Activated naive CD4-positive, alpha-beta T cell treated with anti-CD3 and anti-CD28 coated beads, Interleukin-2, amount 50 U/mL, for 72 hours (primary cell): Measurements from ENCODE around the gene LRRC46. TPM values are rescaled to one million over a fixed set of nuclear protein-coding genes. Genes with fewer than 3 reads are reported as not detected.

Experiments
- ATAC-seq, 2 donors: fragments of 150-1000 bp; cut with Tn5 transposase; 2 replicates each; pipeline ENCODE4 v1.10.0; 2021; ENCODE audit warnings: mild to moderate bottlenecking in 2 of 2, moderate library complexity in 2 of 2
- DNase-seq, 2 donors: peaks; one replicate each; pipeline ENCODE4 v3.0.0; 2021 to 2022; ENCODE audit warnings: low spot score in 2 of 2
- H3K27ac Mint-ChIP-seq, 2 donors: one replicate each; pipeline ENCODE4 v1.8.0; 2022; ENCODE audit warnings: mild to moderate bottlenecking in 2 of 2, mixed read lengths in 2 of 2
- H3K36me3 Mint-ChIP-seq, 2 donors: one replicate each; pipeline ENCODE4 v1.8.0; 2022; ENCODE audit warnings: mixed read lengths in 2 of 2
- H3K9me3 Mint-ChIP-seq, 2 donors: one replicate each; pipeline ENCODE4 v1.8.0; 2022; ENCODE audit warnings: mixed read lengths in 2 of 2
- total RNA-seq, 2 donors: library from RNA; stranded (reverse); gene quantifications; one replicate each; pipeline ENCODE4 v1.2.3, GENCODE V29; 2022

Gene LRRC46
- total RNA-seq, 2 donors from 2014 or later: 0.46 to 0.60 TPM

DNA sequence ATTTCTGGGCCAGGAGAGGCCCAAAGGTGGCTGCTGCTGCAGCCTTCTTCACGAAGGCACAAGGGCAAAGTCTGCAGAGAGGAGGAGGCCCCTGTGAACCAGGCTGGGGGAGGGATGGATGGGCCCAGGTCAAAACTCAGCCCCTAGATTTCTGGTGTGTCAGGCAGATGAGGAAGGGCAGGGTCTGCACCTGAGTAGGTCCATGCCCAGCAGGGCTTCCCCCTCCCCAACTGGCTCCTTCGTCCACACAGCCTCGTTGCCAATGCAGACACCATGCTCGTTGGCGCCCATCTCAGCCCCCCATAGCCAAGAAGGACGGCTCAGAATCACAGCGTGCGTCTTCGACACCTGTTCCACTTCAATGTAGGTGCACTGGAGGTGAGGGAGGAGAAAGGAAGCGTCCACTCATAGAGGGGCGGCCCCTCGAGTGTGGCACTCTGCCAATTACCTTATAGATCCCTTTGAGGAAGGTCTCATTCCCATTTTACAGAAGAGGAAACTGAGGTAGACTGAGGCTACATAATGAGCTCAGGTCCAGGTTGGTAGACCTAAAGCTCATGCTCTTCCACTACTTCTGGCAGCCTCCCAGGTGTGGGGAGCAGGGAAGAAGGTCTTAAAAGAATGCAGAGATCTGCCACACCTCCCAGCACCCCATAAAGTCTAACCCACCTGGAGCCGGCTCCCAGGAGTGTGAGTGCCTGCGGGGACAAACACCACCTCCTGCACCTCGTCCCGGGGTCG lies 8.7 kb downstream of the LRRC46 start:
- ATAC-seq (no peak), DNase-seq (no peak)
- Mint-ChIP-seq H3K27ac (peak overlapping the region; percentile 77 to 90), H3K9me3 (no peaks in the 10 kb centered on the region), H3K36me3 (peaks cover 6 to 8% of the 10 kb centered on the region in 2 donors)

DNA sequence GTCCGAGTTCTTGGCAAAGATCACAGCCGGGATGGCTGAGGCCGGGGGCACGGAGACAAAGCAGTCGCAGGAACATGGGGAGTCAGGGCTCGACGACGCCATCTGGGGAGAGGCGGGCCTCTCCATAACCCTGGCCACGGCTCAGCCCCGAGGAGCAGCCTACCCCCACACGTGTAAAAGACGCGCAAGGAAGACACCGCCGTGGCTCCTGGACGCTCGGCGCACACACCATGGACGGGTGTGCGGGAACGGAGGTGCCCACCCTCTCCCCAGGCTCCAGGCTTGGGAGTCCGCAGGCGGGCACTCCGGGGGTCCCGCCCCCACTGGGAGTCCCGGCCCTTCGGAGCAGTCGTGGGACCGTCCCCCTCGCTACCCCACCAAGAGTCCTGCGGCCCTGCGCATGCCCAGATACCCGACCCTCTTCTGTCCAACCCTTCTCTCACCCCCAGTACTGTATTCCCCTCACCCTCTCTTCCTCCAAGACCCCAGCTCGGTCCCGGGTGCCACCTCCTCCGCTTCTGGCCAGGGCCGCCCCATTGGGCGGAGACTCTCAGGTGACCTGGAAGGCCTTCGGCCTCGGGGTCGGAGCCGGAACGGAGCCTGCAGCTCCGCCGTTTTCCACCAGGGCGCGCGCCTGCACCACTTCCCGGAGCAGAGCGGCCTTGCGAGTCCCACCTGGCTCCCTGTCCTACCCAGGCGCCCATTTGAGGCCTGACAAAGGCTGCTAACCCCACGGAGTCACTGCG lies 9.4 kb downstream of the LRRC46 start, which contains the start of gene SCRN2:
Gene SCRN2, minus strand, starts transcription at position 532 of the 746 bp plus-strand sequence. Its CDS starts 430 bp downstream, at position 102.
- peak; percentile 90 to 93 for ATAC-seq
- DNase-seq: peak; percentile 95 to 98
- H3K36me3 Mint-ChIP-seq: peaks cover 6 to 8% of the 10 kb centered on the region in 2 donors
- peak within 1 kb of the TSS; percentile 90 to 95 for H3K27ac Mint-ChIP-seq
- no peaks in the 10 kb centered on the region for H3K9me3 Mint-ChIP-seq

DNA sequence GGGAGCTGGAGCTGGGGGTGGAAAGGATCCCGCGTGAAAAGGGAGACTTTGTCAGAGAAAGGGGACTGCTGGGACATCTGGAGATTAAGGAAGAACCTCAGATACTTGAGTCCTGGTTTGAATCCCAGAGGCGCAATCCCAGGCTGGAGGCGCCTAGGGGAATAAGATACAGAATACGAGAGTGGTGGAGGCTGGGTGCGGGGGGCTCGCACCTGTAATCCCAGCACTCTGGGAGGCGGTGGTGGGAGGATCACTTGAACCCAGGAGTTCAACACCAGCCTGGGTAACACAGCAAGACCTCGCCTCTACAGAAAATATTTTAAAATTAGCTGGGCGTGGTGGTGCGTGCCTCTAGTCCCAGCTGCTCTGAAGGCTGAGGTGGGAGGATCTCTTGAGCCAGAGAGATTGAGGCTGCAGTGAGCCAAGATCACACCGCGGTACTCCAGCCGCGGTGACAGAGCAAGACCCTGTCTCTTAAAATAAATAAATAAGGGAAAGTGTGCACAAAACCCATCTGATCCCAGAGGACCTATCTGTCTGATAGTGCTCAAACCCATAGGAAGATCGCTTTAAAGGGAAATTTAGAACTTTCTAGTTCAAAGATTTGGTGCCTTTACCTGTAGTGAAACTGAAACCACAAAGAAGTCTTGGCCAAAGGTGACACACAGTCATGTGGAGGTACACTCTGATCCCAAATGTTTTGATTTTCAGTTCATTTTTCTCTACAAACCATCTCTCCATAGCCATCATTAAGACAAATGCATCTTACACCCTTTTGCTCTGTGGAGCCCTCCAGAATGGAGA lies 10.2 kb downstream of the LRRC46 start:
- Mint-ChIP-seq H3K9me3 (no peaks in the 10 kb centered on the region), H3K27ac (peak overlapping the region; percentile 90 to 95), H3K36me3 (peaks cover 6 to 8% of the 10 kb centered on the region in 2 donors)
- ATAC-seq (no peak), DNase-seq (no peak)

DNA sequence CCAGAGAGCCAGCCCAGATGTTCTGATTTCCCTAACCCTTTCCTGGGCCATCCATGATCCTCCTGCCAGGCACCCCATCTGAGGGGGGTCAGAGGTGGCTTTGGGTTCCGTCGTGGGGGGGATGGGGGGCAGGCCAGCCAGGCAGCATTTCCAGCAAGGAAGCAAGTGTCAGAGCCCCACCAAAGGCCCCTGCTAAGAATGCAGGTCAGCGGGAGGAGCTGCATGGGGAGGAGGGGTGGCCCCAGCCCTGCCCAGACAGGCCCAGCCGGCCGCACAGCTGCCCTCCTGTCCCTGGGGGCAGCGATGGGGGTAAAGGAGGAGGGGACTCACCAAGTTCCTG lies 11.9 kb downstream of the LRRC46 start:
- Mint-ChIP-seq H3K36me3 (peaks cover 6 to 8% of the 10 kb centered on the region in 2 donors), H3K27ac (no peak overlapping the region), H3K9me3 (no peaks in the 10 kb centered on the region)
- no peak for ATAC-seq
- DNase-seq: no peak

DNA sequence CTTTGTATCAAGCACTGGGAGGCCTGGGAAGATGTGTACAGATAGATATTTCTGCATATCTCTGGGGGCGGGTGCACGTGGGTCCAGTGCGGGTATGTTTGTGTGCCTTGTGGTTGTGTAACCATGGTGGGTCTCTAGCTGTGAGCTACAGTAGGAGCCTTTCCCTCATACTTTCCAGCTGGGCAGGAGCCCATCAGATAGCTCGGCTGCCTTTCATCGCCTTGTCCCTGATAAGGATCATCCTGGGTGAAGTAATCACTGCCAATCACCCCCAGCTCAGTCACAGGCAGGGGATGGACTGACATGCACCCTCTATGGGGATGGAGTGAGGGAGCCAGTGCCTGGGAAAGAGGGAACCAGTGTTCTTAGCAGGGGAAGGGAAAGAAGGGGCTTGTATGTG lies 12.8 kb downstream of the LRRC46 start:
- ATAC-seq (no peak), DNase-seq (no peak)
- H3K9me3 Mint-ChIP-seq: no peaks in the 10 kb centered on the region
- peaks cover 6 to 8% of the 10 kb centered on the region in 2 donors for H3K36me3 Mint-ChIP-seq
- no peak overlapping the region for H3K27ac Mint-ChIP-seq

DNA sequence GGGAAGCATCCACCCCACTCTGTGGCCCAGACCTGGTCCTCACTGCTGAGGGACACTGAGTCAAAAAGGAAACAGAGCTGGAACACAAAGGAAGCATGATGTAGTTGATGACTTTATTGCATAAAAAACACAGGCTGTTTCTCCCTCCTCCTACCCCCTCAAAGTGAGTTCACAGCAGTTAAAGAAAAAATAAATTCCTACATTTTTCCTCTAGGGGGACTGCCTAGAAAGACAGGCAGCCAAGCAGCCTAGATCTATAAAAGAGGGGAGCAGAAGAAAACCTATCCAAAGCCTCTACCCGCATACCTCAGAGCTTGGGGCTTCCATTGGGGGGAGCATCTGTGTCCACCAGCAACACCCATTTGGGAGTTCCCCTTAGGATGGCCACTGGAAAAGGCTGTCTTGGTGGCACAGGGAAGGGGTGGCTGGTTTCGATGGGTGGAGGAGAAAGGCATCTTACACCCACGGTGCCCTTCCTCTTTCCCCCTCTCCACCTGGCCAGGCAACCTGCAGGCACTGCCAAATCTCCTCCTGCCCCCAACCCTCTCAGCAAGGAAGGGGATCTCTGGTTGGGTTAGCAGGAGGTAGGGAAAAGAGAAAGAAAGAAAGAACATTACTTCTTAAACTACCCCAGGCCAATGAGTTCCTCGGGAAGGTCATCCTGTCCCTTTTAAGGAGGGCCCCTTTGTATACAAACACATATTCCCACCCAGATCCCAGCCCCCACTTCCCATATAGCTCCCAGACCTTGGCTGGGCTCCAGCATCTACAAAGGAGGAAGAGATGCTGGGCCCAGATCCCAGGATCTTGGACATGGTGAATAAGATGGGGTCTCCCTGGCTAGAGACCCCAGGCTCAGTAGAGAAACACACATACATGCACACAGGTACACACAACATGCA lies 13.6 kb downstream of the LRRC46 start:
- Mint-ChIP-seq H3K27ac (no peak overlapping the region), H3K9me3 (no peaks in the 10 kb centered on the region), H3K36me3 (peaks cover 6% of the 10 kb centered on the region in 2 donors)
- ATAC-seq (no peak), DNase-seq (no peak)

DNA sequence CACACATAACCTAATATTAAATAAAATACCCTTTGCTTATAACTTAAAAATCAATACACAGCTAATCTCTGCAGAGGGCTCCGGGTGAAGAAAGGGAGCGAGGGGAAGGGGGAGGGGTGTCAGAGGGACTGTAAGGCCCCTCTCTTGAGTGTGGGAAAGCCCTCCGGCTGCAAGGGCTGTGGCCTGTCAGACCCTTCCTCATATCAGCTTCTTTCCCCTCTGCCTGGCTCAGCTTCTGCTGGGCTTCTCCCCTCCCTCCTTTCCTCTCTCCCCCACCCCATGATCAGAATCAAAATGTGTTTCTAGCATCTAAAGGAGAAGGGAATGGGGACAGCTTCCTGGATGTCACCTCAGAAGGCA lies 14.2 kb downstream of the LRRC46 start:
- H3K27ac Mint-ChIP-seq: no peak overlapping the region
- no peak for ATAC-seq
- no peak for DNase-seq
- no peaks in the 10 kb centered on the region for H3K9me3 Mint-ChIP-seq
- peaks cover 0 to 6% of the 10 kb centered on the region in 2 donors for H3K36me3 Mint-ChIP-seq

DNA sequence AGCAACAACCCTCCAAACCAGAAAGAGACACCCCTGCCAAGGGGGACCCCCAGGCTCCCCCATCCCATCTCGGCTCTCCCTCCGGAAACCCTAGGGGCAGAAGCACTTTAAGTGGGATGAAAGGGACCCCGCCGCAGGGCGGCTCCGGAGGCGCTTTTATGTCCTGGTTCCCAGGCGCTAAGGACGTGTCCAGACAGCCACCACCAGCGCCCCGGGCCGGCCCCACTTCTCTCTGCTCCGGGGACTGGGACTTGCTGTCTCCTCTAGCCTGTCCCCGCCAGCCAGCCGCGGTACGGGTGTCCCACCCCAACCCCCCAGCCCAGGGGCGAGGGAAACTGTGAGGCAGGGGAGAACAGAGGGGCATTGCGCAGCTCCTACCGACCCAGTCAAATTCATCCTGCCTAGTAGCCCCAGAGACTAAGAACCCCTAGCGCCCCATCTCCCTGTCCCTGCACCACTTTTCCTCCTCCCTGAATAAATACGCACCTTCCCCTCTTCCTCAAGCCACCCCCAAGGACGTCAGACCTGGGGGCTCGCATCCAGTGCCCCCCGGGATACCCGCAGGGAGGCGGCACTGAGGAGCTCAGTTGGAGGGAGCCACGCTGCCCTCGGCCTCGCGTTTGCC lies 15.4 kb downstream of the LRRC46 start:
- ATAC-seq: peak in 1 of 2 donors; percentile 4
- Mint-ChIP-seq H3K27ac (no peak overlapping the region), H3K36me3 (no peaks in the 10 kb centered on the region), H3K9me3 (no peaks in the 10 kb centered on the region)
- DNase-seq: no peak

DNA sequence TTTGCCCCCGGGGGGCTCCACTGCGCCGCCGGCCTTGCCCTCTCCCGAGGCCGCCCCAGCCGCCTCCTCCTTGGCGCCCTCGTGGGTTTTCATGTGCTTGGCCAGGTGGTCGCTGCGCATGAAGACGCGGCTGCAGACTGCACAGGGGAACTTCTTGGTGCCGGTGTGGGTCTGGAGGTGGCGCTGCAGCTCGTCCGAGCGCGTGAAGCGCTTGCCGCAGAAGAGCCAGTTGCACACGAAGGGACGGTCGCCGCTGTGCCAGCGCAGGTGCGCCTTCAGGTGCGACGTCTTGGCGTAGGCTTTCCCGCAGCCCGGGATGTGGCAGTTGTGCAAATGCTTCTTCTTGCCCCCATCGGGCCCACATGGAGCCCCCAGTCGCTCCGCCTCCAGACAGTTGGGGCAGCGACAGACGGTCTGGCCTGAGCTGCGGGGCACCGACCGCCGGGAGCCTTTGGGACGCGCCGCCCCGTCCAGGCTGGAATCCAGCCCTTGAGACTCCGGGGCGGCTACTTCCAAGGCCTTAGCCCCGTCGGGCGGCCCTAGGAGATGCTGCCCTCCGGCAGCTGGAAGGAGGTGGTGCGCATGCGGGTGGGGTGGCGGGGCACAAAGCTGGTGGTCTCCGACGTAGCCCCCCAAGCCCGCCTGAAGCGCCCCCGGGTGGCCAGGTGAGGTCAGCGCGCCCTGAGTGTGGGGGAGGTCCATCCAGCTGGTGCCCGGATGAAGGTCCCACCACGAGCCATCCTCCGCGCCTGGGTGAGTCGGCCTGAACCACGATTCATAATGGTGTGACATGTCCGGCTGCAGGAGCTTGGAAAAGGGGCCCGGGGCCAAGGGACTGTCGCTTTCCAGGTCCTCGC lies 16.1 kb downstream of the LRRC46 start:
- DNase-seq (peak in 1 of 2 donors; percentile 35), ATAC-seq (peak in 1 of 2 donors; percentile 58)
- Mint-ChIP-seq H3K9me3 (no peaks in the 10 kb centered on the region), H3K36me3 (peaks cover 0 to 4% of the 10 kb centered on the region in 2 donors), H3K27ac (no peak overlapping the region)

DNA sequence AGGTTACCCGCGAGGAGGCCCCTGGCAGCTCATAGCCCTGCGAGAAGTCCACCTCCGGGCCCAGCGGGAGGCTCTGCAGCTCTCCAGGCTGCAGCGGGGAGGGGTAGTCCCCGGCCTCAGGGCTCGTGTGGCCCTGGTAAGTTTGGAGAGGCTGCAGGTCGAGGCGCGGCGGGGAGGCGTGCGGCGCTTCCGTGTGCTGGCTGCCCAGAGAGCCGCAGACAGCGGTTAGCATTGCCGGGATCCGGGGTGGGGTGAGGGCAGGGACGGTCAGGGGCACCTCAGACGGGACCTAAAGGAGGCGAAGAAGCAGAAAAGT lies 16.7 kb downstream of the LRRC46 start:
- DNase-seq: no peak
- H3K27ac Mint-ChIP-seq: no peak overlapping the region

DNA sequence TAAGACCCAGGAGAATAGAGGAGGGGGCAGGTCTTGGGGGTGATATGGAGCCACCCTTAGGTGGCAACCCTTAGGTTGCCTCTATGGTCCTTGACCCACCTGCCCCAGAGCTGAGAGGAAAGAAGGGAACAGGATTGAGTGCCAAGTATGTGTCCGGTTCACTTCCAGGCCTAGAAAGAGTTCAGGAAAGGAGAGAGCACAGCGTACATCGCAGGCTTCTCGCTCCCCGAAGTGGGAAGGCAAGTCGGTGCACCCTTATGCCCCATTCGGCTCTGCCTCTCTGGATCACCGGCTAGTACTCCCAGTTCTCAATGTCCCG lies 18.9 kb downstream of the LRRC46 start:
- Mint-ChIP-seq H3K9me3 (no peaks in the 10 kb centered on the region), H3K27ac (no peak overlapping the region), H3K36me3 (peaks cover 0 to 5% of the 10 kb centered on the region in 2 donors)
- ATAC-seq (no peak), DNase-seq (no peak)

More for the DNA sequence above, 16.7 kb downstream of the LRRC46 start:
- ATAC-seq: no peak
- Mint-ChIP-seq H3K36me3 (peaks cover 0 to 5% of the 10 kb centered on the region in 2 donors), H3K9me3 (no peaks in the 10 kb centered on the region)

DNA sequence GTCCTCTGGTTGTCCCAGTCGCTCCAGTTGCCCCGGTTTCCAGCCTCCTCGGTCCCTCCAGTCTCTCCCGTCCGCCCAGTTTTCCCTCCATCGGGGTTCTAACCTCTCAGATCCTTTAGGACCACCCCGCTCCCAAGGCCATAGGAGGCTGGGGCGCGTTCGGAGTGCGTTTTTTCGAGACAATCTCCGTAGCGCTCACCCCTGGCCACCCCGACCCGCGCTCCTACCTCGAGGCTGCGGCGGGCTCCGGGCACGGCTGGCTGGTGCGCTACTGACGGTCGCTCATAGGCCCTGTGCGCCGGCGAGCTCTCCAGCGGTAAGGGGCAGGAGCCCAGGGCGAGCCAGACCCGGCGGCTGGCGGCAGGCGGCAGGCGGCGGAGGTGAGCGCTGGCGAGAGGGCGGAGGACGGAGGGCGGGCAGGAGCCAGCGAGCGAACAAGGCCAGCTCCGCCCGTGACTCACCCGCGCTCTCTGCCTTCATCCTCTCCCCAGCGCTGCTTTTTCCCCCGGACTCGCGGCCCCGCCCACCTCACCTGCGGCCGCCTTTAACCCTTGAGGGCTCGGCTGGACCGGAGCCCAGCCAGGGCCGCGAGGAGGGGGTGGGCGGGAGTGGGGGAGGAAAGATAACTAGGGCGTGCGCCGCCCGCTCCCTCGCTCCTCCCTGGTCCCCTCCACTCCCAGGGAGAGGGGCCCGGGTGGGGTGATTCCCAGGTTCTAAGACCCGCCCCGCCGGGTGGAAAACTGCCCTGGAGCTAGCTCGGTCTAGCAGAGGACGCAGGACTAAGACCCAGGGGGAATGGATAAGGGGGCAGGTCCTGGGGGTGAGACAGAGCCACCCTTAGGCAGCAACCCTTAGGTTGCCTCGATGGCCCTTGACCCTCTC lies 19.5 kb downstream of the LRRC46 start, which contains the start of gene SP6:
Gene SP6, minus strand, starts transcription at position 472 of the 882 bp plus-strand sequence. CDS start 2,734 bp downstream, outside the sequence.
- Mint-ChIP-seq H3K36me3 (peaks cover 0 to 5% of the 10 kb centered on the region in 2 donors), H3K9me3 (no peaks in the 10 kb centered on the region), H3K27ac (no peak within 1 kb of the TSS)
- ATAC-seq (peak; percentile 89 to 95), DNase-seq (peak in 1 of 2 donors; percentile 64)

DNA sequence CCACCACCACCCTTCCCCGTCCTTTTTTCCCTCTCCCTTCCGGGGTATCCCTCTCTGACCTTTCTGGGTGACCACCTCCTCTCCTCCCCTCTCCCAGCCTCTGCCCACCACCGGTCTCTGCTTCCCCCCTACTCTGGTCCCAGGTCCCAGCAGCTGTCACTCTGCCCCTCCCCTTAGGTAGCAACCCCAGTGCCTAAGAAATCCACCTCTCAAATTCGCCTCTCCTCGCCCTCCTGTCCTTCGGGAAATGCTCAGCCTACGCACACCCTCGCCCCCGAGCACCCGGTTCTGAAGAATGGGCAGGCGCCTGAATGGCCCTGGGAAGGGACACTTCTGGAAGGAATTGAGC lies 20.3 kb downstream of the LRRC46 start:
- H3K9me3 Mint-ChIP-seq: no peaks in the 10 kb centered on the region
- no peak overlapping the region for H3K27ac Mint-ChIP-seq
- DNase-seq (no peak), ATAC-seq (no peak)
- H3K36me3 Mint-ChIP-seq: peaks cover 0 to 5% of the 10 kb centered on the region in 2 donors
